ENCODE measurements around the gene ERF.

DNA sequence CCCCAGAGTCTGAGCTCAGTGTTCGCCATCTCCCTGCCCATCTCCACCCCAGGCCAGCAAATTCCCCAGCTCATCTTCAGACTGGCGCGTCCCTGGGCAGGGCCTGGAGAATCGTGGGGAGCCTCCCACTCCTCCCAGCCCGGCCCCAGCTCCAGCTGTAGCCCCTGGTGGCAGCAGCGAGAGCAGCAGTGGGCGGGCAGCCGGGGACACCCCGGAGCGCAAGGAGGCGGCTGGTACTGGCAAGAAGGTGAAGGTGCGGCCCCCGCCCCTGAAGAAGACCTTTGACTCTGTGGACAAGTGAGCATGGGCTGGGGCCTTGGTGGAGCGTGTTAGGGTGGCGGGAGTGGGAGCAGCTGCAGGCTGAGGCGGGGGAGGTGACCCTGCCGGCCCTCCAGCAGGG is 38.6 kb upstream of the ERF start:
- TF ChIP-seq EZH2 (IDR thresholded peaks at IDR 0.05) = no peak
- TF ChIP-seq ZNF274 (IDR thresholded peaks at IDR 0.05; ENCODE audit: low read depth, low read length) = no peak
- TF ChIP-seq, protein P1, sequence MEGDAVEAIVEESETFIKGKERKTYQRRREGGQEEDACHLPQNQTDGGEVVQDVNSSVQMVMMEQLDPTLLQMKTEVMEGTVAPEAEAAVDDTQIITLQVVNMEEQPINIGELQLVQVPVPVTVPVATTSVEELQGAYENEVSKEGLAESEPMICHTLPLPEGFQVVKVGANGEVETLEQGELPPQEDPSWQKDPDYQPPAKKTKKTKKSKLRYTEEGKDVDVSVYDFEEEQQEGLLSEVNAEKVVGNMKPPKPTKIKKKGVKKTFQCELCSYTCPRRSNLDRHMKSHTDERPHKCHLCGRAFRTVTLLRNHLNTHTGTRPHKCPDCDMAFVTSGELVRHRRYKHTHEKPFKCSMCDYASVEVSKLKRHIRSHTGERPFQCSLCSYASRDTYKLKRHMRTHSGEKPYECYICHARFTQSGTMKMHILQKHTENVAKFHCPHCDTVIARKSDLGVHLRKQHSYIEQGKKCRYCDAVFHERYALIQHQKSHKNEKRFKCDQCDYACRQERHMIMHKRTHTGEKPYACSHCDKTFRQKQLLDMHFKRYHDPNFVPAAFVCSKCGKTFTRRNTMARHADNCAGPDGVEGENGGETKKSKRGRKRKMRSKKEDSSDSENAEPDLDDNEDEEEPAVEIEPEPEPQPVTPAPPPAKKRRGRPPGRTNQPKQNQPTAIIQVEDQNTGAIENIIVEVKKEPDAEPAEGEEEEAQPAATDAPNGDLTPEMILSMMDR (IDR thresholded peaks at IDR 0.05 in 2 of 3, conservative IDR thresholded peaks at IDR 0.05 in 1 of 3; ENCODE audit: borderline replicate concordance in 1 of 3, insufficient read depth in 1 of 3, low read depth in 2 of 3, low read length in 2 of 3) = peak in 2 of 3 experiments; percentile 22 to 34; a peak in 2 of 6 replicates
- TF ChIP-seq POLR2AphosphoS5 (IDR thresholded peaks at IDR 0.05; ENCODE audit: low read depth, low read length) = no peak
- no peak for TF ChIP-seq POLR2A (IDR thresholded peaks at IDR 0.05; ENCODE audit: borderline replicate concordance, extremely low read depth, insufficient read depth, insufficient read length)
- no peak for TF ChIP-seq EGR1 (IDR thresholded peaks at IDR 0.05; ENCODE audit: low read depth)
